Measurements from ENCODE around the gene SLC9A9. TPM values are rescaled to one million over a fixed set of nuclear protein-coding genes. Genes with fewer than 3 reads are reported as not detected.

SLC9A9 gene
- polyA plus RNA-seq, 1 experiment, result 13.4 TPM

DNA sequence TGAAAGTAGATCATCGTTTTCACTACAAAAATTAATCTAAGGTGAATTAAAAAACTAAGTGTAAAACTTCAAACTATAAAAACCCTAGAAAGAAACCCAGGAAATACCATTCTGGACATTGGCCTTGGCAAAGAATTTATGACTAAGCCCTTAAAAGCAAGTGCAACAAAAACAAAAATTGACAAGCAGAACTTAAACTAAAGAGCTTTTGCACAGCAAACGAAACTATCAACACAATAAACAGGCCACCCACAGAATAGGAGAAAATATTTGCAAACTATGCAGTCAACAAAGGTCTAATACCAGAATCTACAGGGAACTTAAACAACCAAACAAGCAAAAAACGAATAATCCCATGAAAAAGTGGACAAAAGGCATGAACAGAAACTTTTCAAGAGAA, 426.7 kb downstream of the SLC9A9 start:
- no peaks in the 10 kb centered on the region for H3K9me3 ChIP-seq (ENCODE audit: control insufficient read depth, insufficient read depth, low read length)
- no peak overlapping the region for H3K4me3 ChIP-seq (ENCODE audit: low read depth, low read length)
- no peak overlapping the region for H3K27ac ChIP-seq (ENCODE audit: low read depth, low read length)
- CTCF ChIA-PET, result no interaction called here
- TF ChIP-seq, protein P1, sequence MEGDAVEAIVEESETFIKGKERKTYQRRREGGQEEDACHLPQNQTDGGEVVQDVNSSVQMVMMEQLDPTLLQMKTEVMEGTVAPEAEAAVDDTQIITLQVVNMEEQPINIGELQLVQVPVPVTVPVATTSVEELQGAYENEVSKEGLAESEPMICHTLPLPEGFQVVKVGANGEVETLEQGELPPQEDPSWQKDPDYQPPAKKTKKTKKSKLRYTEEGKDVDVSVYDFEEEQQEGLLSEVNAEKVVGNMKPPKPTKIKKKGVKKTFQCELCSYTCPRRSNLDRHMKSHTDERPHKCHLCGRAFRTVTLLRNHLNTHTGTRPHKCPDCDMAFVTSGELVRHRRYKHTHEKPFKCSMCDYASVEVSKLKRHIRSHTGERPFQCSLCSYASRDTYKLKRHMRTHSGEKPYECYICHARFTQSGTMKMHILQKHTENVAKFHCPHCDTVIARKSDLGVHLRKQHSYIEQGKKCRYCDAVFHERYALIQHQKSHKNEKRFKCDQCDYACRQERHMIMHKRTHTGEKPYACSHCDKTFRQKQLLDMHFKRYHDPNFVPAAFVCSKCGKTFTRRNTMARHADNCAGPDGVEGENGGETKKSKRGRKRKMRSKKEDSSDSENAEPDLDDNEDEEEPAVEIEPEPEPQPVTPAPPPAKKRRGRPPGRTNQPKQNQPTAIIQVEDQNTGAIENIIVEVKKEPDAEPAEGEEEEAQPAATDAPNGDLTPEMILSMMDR (IDR thresholded peaks at IDR 0.05; ENCODE audit: low read depth, low read length), result no peak
- no peaks in the 10 kb centered on the region for H3K27me3 ChIP-seq (ENCODE audit: control insufficient read depth, insufficient read depth, low read length)
- POLR2A ChIA-PET, result no interaction called here
- no peak for DNase-seq (ENCODE audit: low read depth, low spot score)

DNA sequence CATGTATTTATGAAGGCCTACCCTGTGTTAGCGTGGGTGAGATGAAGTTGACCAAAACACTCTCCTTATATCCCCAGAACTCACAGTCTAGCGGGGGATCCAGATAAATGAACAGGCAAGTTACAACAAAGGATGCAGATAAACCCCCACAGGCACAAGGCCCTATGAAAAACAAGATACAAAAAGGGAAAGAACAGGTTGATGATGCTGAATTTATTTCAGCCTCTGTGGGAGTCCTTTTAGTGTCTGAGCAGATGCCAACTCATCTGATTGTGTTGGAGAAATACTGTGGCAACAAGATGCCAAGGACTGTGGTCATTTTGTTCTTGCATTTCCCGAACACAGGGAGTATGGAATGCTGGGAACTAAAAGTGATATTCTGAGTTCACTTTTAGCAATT, 428.7 kb downstream of the SLC9A9 start:
- H3K9me3 ChIP-seq (ENCODE audit: control insufficient read depth, insufficient read depth, low read length), result no peaks in the 10 kb centered on the region
- no peak overlapping the region for H3K27ac ChIP-seq (ENCODE audit: low read depth, low read length)
- TF ChIP-seq, protein P1 (IDR thresholded peaks at IDR 0.05; ENCODE audit: low read depth, low read length), result no peak
- no peaks in the 10 kb centered on the region for H3K27me3 ChIP-seq (ENCODE audit: control insufficient read depth, insufficient read depth, low read length)
- no peak for DNase-seq (ENCODE audit: low read depth, low spot score)
- no peak overlapping the region for H3K4me3 ChIP-seq (ENCODE audit: low read depth, low read length)
- ChIA-PET POLR2A (no interaction called here), CTCF (no interaction called here)

DNA sequence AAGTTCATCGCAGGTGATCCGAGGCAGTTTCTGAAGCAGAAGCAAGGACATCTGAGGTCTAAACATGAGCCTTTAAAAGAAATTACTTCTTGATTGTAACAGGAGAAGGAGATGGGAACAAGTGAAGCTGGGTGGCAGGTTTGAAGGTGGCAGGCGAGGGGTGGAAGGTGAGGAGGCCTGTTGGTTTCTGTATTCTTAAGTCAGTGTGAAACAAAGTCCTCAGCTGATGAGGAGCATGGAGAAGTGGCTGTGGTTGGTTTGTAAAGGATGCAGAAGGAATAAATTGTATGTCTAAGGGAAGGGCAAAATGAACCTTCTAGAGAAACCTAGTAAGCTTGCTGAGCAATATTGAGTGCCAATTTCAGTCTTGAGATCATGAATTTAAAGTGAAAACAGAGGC, 429.9 kb downstream of the SLC9A9 start:
- Histone ChIP-seq H3K9me3 (ENCODE audit: control insufficient read depth, insufficient read depth, low read length) (no peaks in the 10 kb centered on the region), H3K27ac (ENCODE audit: low read depth, low read length) (no peak overlapping the region), H3K4me3 (ENCODE audit: low read depth, low read length) (no peak overlapping the region), H3K27me3 (ENCODE audit: control insufficient read depth, insufficient read depth, low read length) (no peaks in the 10 kb centered on the region)
- TF ChIP-seq, protein P1 (IDR thresholded peaks at IDR 0.05; ENCODE audit: low read depth, low read length), result no peak
- DNase-seq (ENCODE audit: low read depth, low spot score), result no peak
- POLR2A ChIA-PET, result no interaction called here
- CTCF ChIA-PET, result no interaction called here

DNA sequence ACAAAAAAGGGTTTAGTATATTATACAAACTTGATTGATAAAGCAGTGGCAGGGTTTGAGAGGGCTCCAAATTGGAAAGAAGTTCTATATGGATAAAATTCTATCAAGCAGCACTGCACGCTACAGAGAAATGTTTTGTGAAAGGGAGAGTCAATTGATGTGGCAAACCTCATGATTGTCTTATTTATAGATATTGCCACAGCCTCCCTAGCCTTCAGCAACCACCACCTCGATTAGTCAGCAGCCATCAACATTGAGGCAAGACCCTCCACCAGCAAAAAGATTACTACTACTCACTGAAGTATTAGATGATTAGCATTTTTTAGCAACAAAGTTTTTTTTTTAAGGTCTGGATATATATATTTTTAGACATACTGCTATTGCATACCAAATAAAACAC, 432.0 kb downstream of the SLC9A9 start:
- no peaks in the 10 kb centered on the region for H3K27me3 ChIP-seq (ENCODE audit: control insufficient read depth, insufficient read depth, low read length)
- H3K4me3 ChIP-seq (ENCODE audit: low read depth, low read length), result no peak overlapping the region
- TF ChIP-seq, protein P1 (IDR thresholded peaks at IDR 0.05; ENCODE audit: low read depth, low read length), result no peak
- CTCF ChIA-PET, result no interaction called here
- no peak overlapping the region for H3K27ac ChIP-seq (ENCODE audit: low read depth, low read length)
- no peak for DNase-seq (ENCODE audit: low read depth, low spot score)
- no peaks in the 10 kb centered on the region for H3K9me3 ChIP-seq (ENCODE audit: control insufficient read depth, insufficient read depth, low read length)
- POLR2A ChIA-PET, result no interaction called here

DNA sequence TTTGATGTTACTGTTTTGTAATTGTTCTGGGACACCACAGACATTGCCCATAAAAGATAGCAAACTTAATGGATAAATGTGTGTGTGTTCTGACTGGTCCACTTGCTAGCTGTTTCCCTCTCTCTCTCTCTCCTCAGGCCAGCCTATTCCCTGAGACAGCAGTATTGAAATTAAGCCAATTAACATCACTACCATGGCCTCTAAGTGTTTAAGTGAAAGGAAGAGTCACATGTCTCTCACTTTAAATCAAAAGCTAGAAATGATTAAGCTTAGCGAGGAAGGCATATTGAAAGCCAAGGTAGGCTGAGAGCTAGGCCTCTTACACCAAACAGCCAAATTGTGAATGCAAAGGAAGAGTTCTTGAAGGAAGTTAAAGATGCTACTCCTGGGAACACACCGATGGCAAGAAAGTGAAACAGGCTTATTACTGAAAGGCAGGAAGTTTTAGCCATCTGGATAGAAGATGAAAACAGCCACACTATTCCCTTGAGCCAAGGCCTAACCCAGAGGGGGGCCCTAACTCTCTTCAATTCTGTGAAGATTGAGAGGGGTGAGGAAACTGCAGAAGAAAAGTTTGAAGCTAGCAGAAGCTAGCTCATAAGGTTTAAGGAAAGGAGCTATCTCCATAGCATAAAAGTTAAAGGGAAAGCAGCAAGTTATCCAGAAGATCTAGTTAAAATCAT, 433.6 kb downstream of the SLC9A9 start:
- Histone ChIP-seq H3K4me3 (ENCODE audit: low read depth, low read length) (no peak overlapping the region), H3K27ac (ENCODE audit: low read depth, low read length) (no peak overlapping the region), H3K27me3 (ENCODE audit: control insufficient read depth, insufficient read depth, low read length) (no peaks in the 10 kb centered on the region), H3K9me3 (ENCODE audit: control insufficient read depth, insufficient read depth, low read length) (no peaks in the 10 kb centered on the region)
- POLR2A ChIA-PET, result no interaction called here
- no peak for DNase-seq (ENCODE audit: low read depth, low spot score)
- TF ChIP-seq, protein P1 (IDR thresholded peaks at IDR 0.05; ENCODE audit: low read depth, low read length), result no peak
- CTCF ChIA-PET, result no interaction called here

All from AG04450 (cell line).